Testis (tissue), 2 donors: ENCODE data around the gene FHIT.

ENCODE experiments used
- POLR2A ChIP-seq: fragments of 450-650 bp; IDR thresholded peaks from one replicate; pipeline ENCODE4 v1.6.1; 2017; ENCODE audit warnings: antibody characterized with exemption, mild to moderate bottlenecking, moderate library complexity
- TF ChIP-seq, protein P1 (sequence below), 3 experiments: fragments of 450-650 bp in 2 of 3; fragments of 200-600 bp in 1 of 3; sonication (generic) in 1 of 3; IDR thresholded peaks; one replicate each; pipeline ENCODE4 v1.5.1; 2016 to 2019; ENCODE audit warnings: antibody characterized with exemption in 3 of 3, mild to moderate bottlenecking in 2 of 3, moderate library complexity in 1 of 3

DNA sequence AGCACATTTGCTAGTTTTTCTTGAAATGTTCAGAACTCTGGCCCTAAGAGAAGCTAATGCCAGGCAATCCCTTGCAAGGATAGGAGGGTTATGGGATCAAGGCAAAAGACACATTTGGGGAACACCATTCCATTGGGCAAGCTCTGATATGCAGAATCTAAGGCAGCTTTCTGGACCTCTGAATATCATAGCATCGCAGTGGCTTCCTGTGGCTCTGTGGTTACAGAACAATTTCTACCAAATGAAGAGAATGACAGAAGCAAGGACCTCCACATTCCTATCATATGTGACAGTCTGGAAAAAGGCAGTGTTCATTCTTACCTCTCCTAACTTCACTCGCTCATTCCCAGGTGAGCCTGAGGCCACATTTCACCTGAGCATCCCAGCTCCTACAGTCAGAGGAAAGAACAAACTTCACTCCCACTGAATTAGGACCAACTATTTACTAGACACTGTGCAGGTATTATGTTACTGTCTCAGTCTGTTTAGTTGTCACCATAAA, 1365.3 kb downstream of the FHIT start:
- TF ChIP-seq, protein P1, sequence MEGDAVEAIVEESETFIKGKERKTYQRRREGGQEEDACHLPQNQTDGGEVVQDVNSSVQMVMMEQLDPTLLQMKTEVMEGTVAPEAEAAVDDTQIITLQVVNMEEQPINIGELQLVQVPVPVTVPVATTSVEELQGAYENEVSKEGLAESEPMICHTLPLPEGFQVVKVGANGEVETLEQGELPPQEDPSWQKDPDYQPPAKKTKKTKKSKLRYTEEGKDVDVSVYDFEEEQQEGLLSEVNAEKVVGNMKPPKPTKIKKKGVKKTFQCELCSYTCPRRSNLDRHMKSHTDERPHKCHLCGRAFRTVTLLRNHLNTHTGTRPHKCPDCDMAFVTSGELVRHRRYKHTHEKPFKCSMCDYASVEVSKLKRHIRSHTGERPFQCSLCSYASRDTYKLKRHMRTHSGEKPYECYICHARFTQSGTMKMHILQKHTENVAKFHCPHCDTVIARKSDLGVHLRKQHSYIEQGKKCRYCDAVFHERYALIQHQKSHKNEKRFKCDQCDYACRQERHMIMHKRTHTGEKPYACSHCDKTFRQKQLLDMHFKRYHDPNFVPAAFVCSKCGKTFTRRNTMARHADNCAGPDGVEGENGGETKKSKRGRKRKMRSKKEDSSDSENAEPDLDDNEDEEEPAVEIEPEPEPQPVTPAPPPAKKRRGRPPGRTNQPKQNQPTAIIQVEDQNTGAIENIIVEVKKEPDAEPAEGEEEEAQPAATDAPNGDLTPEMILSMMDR (IDR thresholded peaks at IDR 0.05) = no peak
- TF ChIP-seq POLR2A = no peak
